AG09309 (cell line): ENCODE data around the gene TLN1.
A peak's percentile ranks its signal among the peaks of the same experiment; 100 is the strongest.

ENCODE experiments used
- DNase-seq: peaks from one replicate; pipeline ENCODE4 v3.0.0-alpha.2; 2010; ENCODE audit warnings: low read depth
- H3K4me3 ChIP-seq: 2 replicates; pipeline ENCODE4 v1.5.1; 2011; ENCODE audit warnings: mild to moderate bottlenecking, low read depth, low read length, moderate library complexity; ENCODE audit not compliant: control insufficient read depth
- CTCF ChIP-seq: IDR thresholded peaks from 2 replicates; pipeline ENCODE4 v1.5.1; 2011; ENCODE audit warnings: mild to moderate bottlenecking, low read depth, low read length, inconsistent platforms; ENCODE audit not compliant: insufficient read depth, control insufficient read depth; ENCODE audit errors: missing control alignments

Gene TLN1

DNA sequence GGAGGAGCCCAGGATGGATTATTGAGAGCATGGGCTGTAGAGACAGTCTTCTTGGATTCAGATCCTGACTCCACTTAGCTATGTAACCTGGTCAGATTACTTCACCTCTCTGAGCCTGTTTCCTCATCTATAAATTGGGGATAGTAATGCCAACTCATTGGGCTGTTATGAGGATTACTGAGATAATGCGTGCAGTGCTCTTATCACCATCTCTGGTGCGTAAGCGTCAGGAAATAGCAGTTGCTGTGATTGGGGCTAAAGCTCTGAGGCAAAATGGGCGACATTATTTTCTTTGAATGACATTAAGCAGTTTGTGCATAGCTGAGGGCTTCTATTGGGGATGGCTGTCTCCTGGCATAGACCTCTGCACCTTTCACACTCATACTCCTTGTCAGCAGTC, 23.1 kb upstream of the TLN1 start:
- no peak for TF ChIP-seq CTCF
- H3K4me3 ChIP-seq, result no peak overlapping the region
- DNase-seq, result no peak

- no peak for DNase-seq
- H3K4me3 ChIP-seq, result no peak within 1 kb of the TSS
- no peak for TF ChIP-seq CTCF
Observed at GRCh38 chr9:35754264-35754663, 22.3 kb upstream of the TLN1 start, which contains the start of gene MSMP. MSMP (minus strand) TSS chr9:35754276; CDS start chr9:35754129, 147 bp downstream.

DNA sequence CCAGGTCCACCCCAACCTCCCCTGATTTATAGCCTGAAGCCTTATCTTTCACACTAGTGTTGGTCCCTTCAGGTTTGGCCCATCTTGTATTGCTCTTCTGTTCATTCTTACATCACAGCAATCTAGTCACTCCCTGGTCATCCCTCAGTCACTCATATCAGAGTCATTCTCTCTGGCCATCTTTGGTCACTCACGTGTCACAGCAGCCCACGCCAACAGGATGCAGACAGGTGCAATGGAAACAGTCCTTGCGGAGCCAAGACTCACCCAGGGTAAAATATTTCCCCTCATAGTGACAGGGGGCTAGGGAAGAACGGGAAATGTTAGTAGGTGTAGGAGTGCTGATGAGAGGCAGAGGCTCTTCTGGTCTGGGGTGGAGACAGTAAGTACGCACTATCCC, 21.5 kb upstream of the TLN1 start:
- no peak overlapping the region for H3K4me3 ChIP-seq
- no peak for TF ChIP-seq CTCF
- DNase-seq, result no peak

DNA sequence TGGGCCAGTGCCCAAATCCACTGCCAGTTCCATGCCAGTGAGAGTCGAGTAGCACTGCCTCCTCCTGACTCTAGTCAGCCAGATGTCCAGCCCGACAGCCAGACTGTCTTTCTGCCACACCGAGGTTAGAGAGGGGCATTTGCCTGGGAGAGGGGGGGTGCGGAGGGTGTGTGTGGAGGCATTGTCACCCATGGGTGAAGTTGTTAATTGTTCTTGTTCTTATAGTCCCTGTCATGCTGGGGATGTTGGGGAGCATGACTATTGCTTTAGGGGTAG, 18.2 kb upstream of the TLN1 start:
- TF ChIP-seq CTCF, result no peak
- no peak for DNase-seq
- H3K4me3 ChIP-seq, result peak overlapping the region; percentile 99

DNA sequence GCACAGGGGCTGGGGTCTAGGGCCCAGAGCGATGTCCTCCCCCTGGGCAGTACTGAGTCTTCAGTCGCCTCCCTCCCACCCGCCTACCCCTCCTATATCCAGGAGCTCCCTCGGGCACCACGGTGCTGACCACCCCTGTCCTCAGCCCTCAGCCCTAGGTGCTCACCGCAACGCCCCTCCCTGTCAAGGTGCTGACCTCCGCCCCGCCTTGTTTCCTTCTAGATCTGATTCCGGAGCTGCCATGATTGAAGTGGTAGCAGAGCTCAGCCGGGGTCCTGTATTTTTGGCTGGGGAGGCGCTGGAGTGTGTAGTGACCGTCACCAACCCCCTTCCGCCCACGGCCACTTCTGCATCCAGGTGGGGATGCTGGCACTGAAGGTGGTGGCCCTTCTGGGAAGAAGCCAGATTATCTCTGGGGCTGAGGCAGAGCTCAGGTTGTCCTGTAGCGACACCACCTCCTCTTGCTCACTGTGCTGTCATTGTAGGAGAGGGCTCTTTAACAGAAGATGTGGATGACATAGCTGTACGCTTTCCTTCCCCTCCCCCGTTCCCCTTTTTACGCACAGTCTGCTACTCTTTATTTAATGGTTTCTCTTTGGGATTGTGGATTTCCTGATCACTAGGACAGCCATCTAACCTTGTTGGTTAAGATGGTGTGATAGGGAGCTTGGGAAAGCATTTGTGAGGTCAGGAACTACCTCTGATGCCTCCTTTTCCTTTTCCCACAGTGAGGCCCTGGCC, 17.7 kb upstream of the TLN1 start:
- peak overlapping the region; percentile 99 for H3K4me3 ChIP-seq
- no peak for TF ChIP-seq CTCF
- no peak for DNase-seq

- TF ChIP-seq CTCF, result no peak
- DNase-seq, result no peak
- H3K4me3 ChIP-seq, result peak within 1 kb of the TSS; percentile 99
Observed at GRCh38 chr9:35748858-35749514, 17.0 kb upstream of the TLN1 start, which contains the start of the genes GBA2 and RGP1. GBA2 (minus strand) TSS chr9:35749228; CDS start chr9:35748704, 524 bp downstream. RGP1 (plus strand) TSS chr9:35749287; CDS start chr9:35749756, 469 bp downstream.
